H1 (cell line): ENCODE results near the gene GRIFIN. TPM values are rescaled to one million over a fixed set of nuclear protein-coding genes. Genes with fewer than 3 reads are reported as not detected.

Experiments used
- CTCF ChIA-PET: fragments of 300-600 bp; sonication (Branson Sonifier 250); formaldehyde crosslinking; loops from one replicate; lab custom pipeline; 2021; ENCODE audit not compliant: partially characterized antibody; lab: Charles Lee
- POLR2A ChIA-PET: fragments of 300-600 bp; sonication (Branson Sonifier 250); formaldehyde crosslinking; loops from one replicate; lab custom pipeline; 2021; ENCODE audit warnings: inconsistent platforms; ENCODE audit not compliant: partially characterized antibody; lab: Charles Lee
- DNase-seq, 2 experiments: peaks; one replicate each; pipeline versions ENCODE4 v3.0.0 to v3.0.0-alpha.2; 2010 to 2022; ENCODE audit warnings: low spot score in 2 of 2, low read depth in 1 of 2, mixed read lengths in 1 of 2
- FAIRE-seq: peaks from 2 replicates; lab custom pipeline; 2011; peaks lifted over from hg19 to GRCh38; lab: Jason Lieb, UNC
- H2AFZ ChIP-seq: 2 replicates; pipeline ENCODE4 v1.8.1; 2012; ENCODE audit warnings: low read length, inconsistent platforms
- H2AK5ac ChIP-seq: 2 replicates; pipeline ENCODE4 v1.6.1; 2013; ENCODE audit warnings: low read depth, low read length
- H2BK120ac ChIP-seq: replicated peaks from 2 replicates; pipeline ENCODE3; 2013; ENCODE audit warnings: low read depth, low read length, inconsistent platforms
- H2BK12ac ChIP-seq: 2 replicates; pipeline ENCODE4 v1.6.1; 2013; ENCODE audit warnings: low read depth, low read length
- H2BK15ac ChIP-seq: 2 replicates; pipeline ENCODE4 v1.6.1; 2013; ENCODE audit warnings: low read length
- H2BK20ac ChIP-seq: 2 replicates; pipeline ENCODE4 v1.6.1; 2013; ENCODE audit warnings: low read length
- H2BK5ac ChIP-seq: 2 replicates; pipeline ENCODE4 v1.6.1; 2013; ENCODE audit warnings: low read depth, low read length
- H3K14ac ChIP-seq: 2 replicates; pipeline ENCODE4 v1.6.1; 2013; ENCODE audit warnings: inconsistent platforms; ENCODE audit not compliant: insufficient read length
- H3K18ac ChIP-seq: 2 replicates; pipeline ENCODE4 v1.6.1; 2013; ENCODE audit warnings: low read length; ENCODE audit errors: extremely low read depth
- H3K23ac ChIP-seq: 2 replicates; pipeline ENCODE4 v1.6.1; 2013; ENCODE audit warnings: inconsistent platforms; ENCODE audit not compliant: insufficient read length
- H3K23me2 ChIP-seq: 2 replicates; pipeline ENCODE4 v1.6.1; 2013; ENCODE audit warnings: low read depth, low read length
- H3K27ac ChIP-seq: 2 replicates; pipeline ENCODE4 v1.6.1; 2011; ENCODE audit warnings: low read depth, low read length, inconsistent platforms
- H3K27me3 ChIP-seq, 4 experiments: replicated peaks in 1 of 4; 1 replicate in 1 of 4; 2 replicates in 3 of 4; pipeline versions ENCODE4 v1.6.1 to v1.8.1; 2011 to 2013; ENCODE audit warnings: low read length in 3 of 4, mild to moderate bottlenecking in 3 of 4, inconsistent platforms in 2 of 4, mixed read lengths in 2 of 4, moderate library complexity in 1 of 4; ENCODE audit not compliant: control insufficient read depth in 3 of 4, insufficient read depth in 3 of 4; ENCODE audit errors: extremely low read depth in 1 of 4
- H3K36me3 ChIP-seq, 4 experiments: 2 replicates each; pipeline versions ENCODE4 v1.6.1 to v1.8.1; 2011 to 2013; ENCODE audit warnings: mild to moderate bottlenecking in 4 of 4, low read length in 3 of 4, moderate library complexity in 2 of 4, control low read depth in 1 of 4, inconsistent platforms in 1 of 4; ENCODE audit not compliant: insufficient read depth in 4 of 4, control insufficient read depth in 2 of 4
- H3K4ac ChIP-seq: replicated peaks from 2 replicates; pipeline ENCODE3; 2013; ENCODE audit warnings: low read length, low read depth, mixed read lengths, inconsistent platforms; ENCODE audit not compliant: insufficient read length
- H3K4me1 ChIP-seq, 4 experiments: replicated peaks in 1 of 4; 1 replicate in 1 of 4; 2 replicates in 3 of 4; pipeline versions ENCODE4 v1.6.1 to v1.8.1; 2011 to 2013; ENCODE audit warnings: low read length in 3 of 4, inconsistent platforms in 2 of 4, mixed read lengths in 1 of 4; ENCODE audit not compliant: insufficient read depth in 4 of 4, control insufficient read depth in 3 of 4
- H3K4me2 ChIP-seq, 2 experiments: 2 replicates each; pipeline versions ENCODE4 v1.6.1 to v1.8.1; 2011 to 2013; ENCODE audit warnings: low read depth in 2 of 2, low read length in 2 of 2, control low read depth in 1 of 2, inconsistent platforms in 1 of 2, mild to moderate bottlenecking in 1 of 2; ENCODE audit not compliant: insufficient read depth in 1 of 2
- H3K4me3 ChIP-seq, 4 experiments: fragments of 200-600, 300-600 bp in 1 of 4; sonication (generic), shearing (Covaris generic), sonication (Bioruptor Twin) in 1 of 4; 2 replicates each; pipeline versions ENCODE4 v1.5.1 to v1.8.1; 2011 to 2016; ENCODE audit warnings: low read length in 4 of 4, low read depth in 3 of 4, control low read depth in 2 of 4, inconsistent platforms in 2 of 4, mild to moderate bottlenecking in 2 of 4, mixed read lengths in 1 of 4, moderate library complexity in 1 of 4; ENCODE audit not compliant: insufficient read depth in 2 of 4; ENCODE audit errors: extremely low read depth in 1 of 4
- H3K56ac ChIP-seq: replicated peaks from 2 replicates; pipeline ENCODE3; 2013; ENCODE audit warnings: low read depth, mild to moderate bottlenecking, mixed read lengths, low read length, inconsistent platforms; ENCODE audit not compliant: insufficient read length
- H3K79me1 ChIP-seq: 2 replicates; pipeline ENCODE4 v1.6.1; 2013; ENCODE audit warnings: low read depth, low read length, control low read depth
- H3K79me2 ChIP-seq, 2 experiments: 2 replicates each; pipeline versions ENCODE4 v1.6.1 to v1.8.1; 2012 to 2013; ENCODE audit warnings: low read length in 2 of 2, mild to moderate bottlenecking in 2 of 2, inconsistent platforms in 1 of 2; ENCODE audit not compliant: insufficient read depth in 2 of 2, control insufficient read depth in 1 of 2
- H3K9ac ChIP-seq, 4 experiments: replicated peaks in 1 of 4; 1 replicate in 1 of 4; 2 replicates in 3 of 4; pipeline versions ENCODE4 v1.6.1 to v1.8.1; 2011 to 2013; ENCODE audit warnings: low read depth in 3 of 4, low read length in 3 of 4, control low read depth in 2 of 4, mild to moderate bottlenecking in 2 of 4, moderate library complexity in 2 of 4, inconsistent platforms in 1 of 4; ENCODE audit errors: extremely low read depth in 1 of 4
- H3K9me3 ChIP-seq, 2 experiments: 2 replicates each; pipeline versions ENCODE4 v1.6.1 to v1.8.1; 2012 to 2013; ENCODE audit warnings: mild to moderate bottlenecking in 2 of 2, moderate library complexity in 2 of 2, control low read depth in 1 of 2, inconsistent platforms in 1 of 2, low read depth in 1 of 2, low read length in 1 of 2, mixed read lengths in 1 of 2; ENCODE audit not compliant: insufficient read depth in 2 of 2
- H4K20me1 ChIP-seq, 2 experiments: replicated peaks in 1 of 2; 2 replicates each; pipeline versions ENCODE3 to v1.8.1; 2011 to 2013; ENCODE audit warnings: inconsistent platforms in 2 of 2, low read length in 2 of 2, mild to moderate bottlenecking in 1 of 2; ENCODE audit not compliant: insufficient read depth in 2 of 2, control insufficient read depth in 1 of 2
- H4K5ac ChIP-seq: 2 replicates; pipeline ENCODE4 v1.6.1; 2013; ENCODE audit warnings: low read length, low read depth, mixed read lengths, inconsistent platforms; ENCODE audit not compliant: insufficient read length
- H4K8ac ChIP-seq: 2 replicates; pipeline ENCODE4 v1.8.0; 2013; ENCODE audit warnings: mild to moderate bottlenecking, moderate library complexity, low read length, inconsistent platforms; ENCODE audit not compliant: insufficient read depth; ENCODE audit errors: extremely low read depth
- H4K91ac ChIP-seq: replicated peaks from 2 replicates; pipeline ENCODE3; 2013; ENCODE audit warnings: low read length, mixed read lengths, inconsistent platforms; ENCODE audit not compliant: insufficient read length
- CBX5 ChIP-seq: fragments of 300-800, 300-1000 bp; sonication (generic); IDR thresholded peaks from 2 replicates; pipeline ENCODE4 v1.7.1; 2016; ENCODE audit warnings: antibody characterized with exemption, low read length, low read depth
- CBX8 ChIP-seq: fragments of 300-800, 300-1000 bp; sonication (generic); IDR thresholded peaks from 2 replicates; pipeline ENCODE4 v1.7.1; 2016; ENCODE audit warnings: low read depth, low read length, borderline replicate concordance
- CEBPB ChIP-seq: IDR thresholded peaks from 2 replicates; pipeline ENCODE4 v1.6.1; 2012; ENCODE audit warnings: low read depth, low read length
- CHD2 ChIP-seq: IDR thresholded peaks from 2 replicates; pipeline ENCODE4 v1.6.1; 2012; ENCODE audit warnings: low read length, improper control_type of control experiment
- HDAC2 ChIP-seq, 2 experiments: fragments of 300-600 bp in 1 of 2; sonication (generic) in 1 of 2; IDR thresholded peaks; 2 replicates each; pipeline ENCODE4 v1.6.1; 2011 to 2012; ENCODE audit warnings: low read depth in 2 of 2, low read length in 2 of 2, mild to moderate bottlenecking in 2 of 2, moderate library complexity in 2 of 2, borderline replicate concordance in 1 of 2, inconsistent platforms in 1 of 2
- KDM1A ChIP-seq: fragments of 200-600, 300-600 bp; sonication (generic); IDR thresholded peaks from 2 replicates; pipeline ENCODE4 v1.7.1; 2016; ENCODE audit warnings: mild to moderate bottlenecking, low read length, borderline replicate concordance
- NRF1 ChIP-seq: IDR thresholded peaks from 2 replicates; pipeline ENCODE4 v1.6.1; 2011; ENCODE audit warnings: mild to moderate bottlenecking, low read depth, low read length, improper control_type of control experiment
- POLR2A ChIP-seq, 2 experiments: IDR thresholded peaks; 1 replicate in 1 of 2; 2 replicates in 1 of 2; pipeline ENCODE4 v1.6.1; 2011; ENCODE audit warnings: low read depth in 2 of 2, low read length in 2 of 2, mild to moderate bottlenecking in 2 of 2; ENCODE audit errors: control extremely low read depth in 1 of 2
- RNF2 ChIP-seq: fragments of 200-900, 300-1000 bp; sonication (generic); IDR thresholded peaks from 2 replicates; pipeline ENCODE4 v1.7.1; 2016; ENCODE audit warnings: borderline replicate concordance, low read depth, mild to moderate bottlenecking, antibody characterized with exemption, low read length; ENCODE audit not compliant: poor library complexity, severe bottlenecking; ENCODE audit errors: missing control alignments
- SP4 ChIP-seq: IDR thresholded peaks from 2 replicates; pipeline ENCODE4 v1.6.1; 2012; ENCODE audit warnings: low read length, inconsistent platforms
- TAF1 ChIP-seq: IDR thresholded peaks from 2 replicates; pipeline ENCODE4 v1.6.1; 2011; ENCODE audit warnings: mild to moderate bottlenecking, low read depth, low read length
- TAF7 ChIP-seq: optimal IDR thresholded peaks from 2 replicates; pipeline ENCODE3; 2011; ENCODE audit warnings: low read depth, mild to moderate bottlenecking, inconsistent platforms, low read length, moderate library complexity, borderline replicate concordance
- WGBS, 2 experiments: shearing (Covaris generic) in 1 of 2; methylation state at CpG; one replicate each; pipeline versions ENCODE4 v1.1.6 to v1.1.7; 2013 to 2015; ENCODE audit warnings: low lambda C conversion rate in 2 of 2, mixed read lengths in 2 of 2, inconsistent platforms in 1 of 2, low coverage in 1 of 2, missing lambda C conversion rate in 1 of 2; ENCODE audit not compliant: insufficient replicate concordance in 2 of 2, insufficient coverage in 1 of 2, insufficient read length in 1 of 2; ENCODE audit errors: extremely low coverage in 1 of 2, missing lambda C conversion rate in 1 of 2; 5-methylcytosine and 5-hydroxymethylcytosine counted together
- polyA plus RNA-seq, 7 experiments: library from polyadenylated mRNA; depleted of rRNA in 3 of 7; stranded (reverse) in 5 of 7; unstranded in 2 of 7; fragments of >200 nt in 5 of 7; fragments of 200-250 nt in 2 of 7; gene quantifications; 1 replicate in 5 of 7; 2 replicates in 1 of 7; 4 replicates in 1 of 7; pipeline versions ENCODE4 v1.2.1 to v1.2.3, GENCODE V29; 2011 to 2013; ENCODE audit warnings: missing spikeins in 2 of 7, mixed read lengths in 2 of 7
- total RNA-seq: library from RNA; stranded (reverse); fragmentation: NEBNext Ultra II Directional; extraction: Animal tissue kit (Norgen Biotek cat#: 25700); gene quantifications from 2 replicates; pipeline ENCODE4 v1.2.1, GENCODE V29; 2021

Gene GRIFIN
- total and polyA plus RNA-seq, 2 of the 8 experiments (the other 6 are each of a cell fraction or from before 2014, with no cell fraction given): not detected

GRCh38 chr7:2510909-2511768 is 34.9 kb upstream of the GRIFIN start:
- H3K23me2 ChIP-seq: peaks cover 12% of the 10 kb centered on the region; the same call in 1 of the 2 replicates
- ChIA-PET CTCF (interaction anchor here (0.7 to 1.9 kb wide), 9 partner anchors 8 to 199 kb away, joined by 3 to 5 read pairs (median 3); no protein-coding TSS in a partner anchor), POLR2A (interaction anchor here (0.9 to 4.6 kb wide), 3 partner anchors 12 to 15 kb away, joined by 4 to 19 read pairs (median 7); no protein-coding TSS in a partner anchor)
- DNase-seq: no peak
- no peak overlapping the region for H3K4ac ChIP-seq
- H3K9me3 ChIP-seq: no peaks in the 10 kb centered on the region
- no peak overlapping the region for H3K4me2 ChIP-seq
- H3K18ac ChIP-seq: no peak overlapping the region; the same call in 1 of the 2 replicates
- no peak overlapping the region for H3K9ac ChIP-seq
- no peaks in the 10 kb centered on the region; a peak in 1 of 7 replicates for H3K27me3 ChIP-seq
- H4K91ac ChIP-seq: no peak overlapping the region
- no peak overlapping the region for H4K5ac ChIP-seq
- H2BK15ac ChIP-seq: no peak overlapping the region
- peaks cover 0 to 4% of the 10 kb centered on the region in 2 experiments for H4K20me1 ChIP-seq
- H3K36me3 ChIP-seq: no peaks in the 10 kb centered on the region
- H3K56ac ChIP-seq: no peak overlapping the region
- no peak overlapping the region for H3K27ac ChIP-seq
- H3K79me2 ChIP-seq: no peaks in the 10 kb centered on the region
- H3K14ac ChIP-seq: no peak overlapping the region
- H3K79me1 ChIP-seq: no peaks in the 10 kb centered on the region
- no peak overlapping the region for H2BK20ac ChIP-seq
- peak overlapping the region; percentile 68; the same call in 1 of the 2 replicates for H4K8ac ChIP-seq
- 85% methylated on average over 25 of the region's 27 CpGs; no CpG with 5 or more reads in 1 of the 2 experiments for WGBS, 2 experiments
- H3K4me3 ChIP-seq: no peak overlapping the region
- no peak overlapping the region for H2BK120ac ChIP-seq
- H3K23ac ChIP-seq: no peak overlapping the region
- no peak overlapping the region for H2AFZ ChIP-seq
- H3K4me1 ChIP-seq: peaks cover 0 to 11% (median 2%) of the 10 kb centered on the region in 4 experiments; a peak in 3 of 7 replicates
- H2BK5ac ChIP-seq: no peak overlapping the region
- H2BK12ac ChIP-seq: no peak overlapping the region
- H2AK5ac ChIP-seq: no peak overlapping the region
- FAIRE-seq: no peak
- TF ChIP-seq RNF2: no peak
- no peak for TF ChIP-seq KDM1A
- no peak for TF ChIP-seq SP4
- TF ChIP-seq CEBPB: no peak
- TF ChIP-seq TAF1: no peak
- TF ChIP-seq HDAC2 (IDR thresholded peaks at IDR 0.05; ENCODE audit: borderline replicate concordance in 1 of 2, low read depth in 2 of 2, low read length in 2 of 2): no peak
- TF ChIP-seq CBX5: no peak
- TF ChIP-seq NRF1: no peak
- TF ChIP-seq TAF7: no peak
- no peak for TF ChIP-seq CBX8
- no peak for TF ChIP-seq CHD2
- TF ChIP-seq POLR2A (IDR thresholded peaks at IDR 0.05; ENCODE audit: control extremely low read depth in 1 of 2, low read depth in 2 of 2, low read length in 2 of 2): no peak
